H1 (cell line): ENCODE data around the gene EBLN2. TPM values are rescaled to one million over a fixed set of nuclear protein-coding genes. Genes with fewer than 3 reads are reported as not detected.

Experiments used
- CTCF ChIA-PET: fragments of 300-600 bp; sonication (Branson Sonifier 250); formaldehyde crosslinking; loops from one replicate; lab custom pipeline; 2021; ENCODE audit not compliant: partially characterized antibody; lab: Charles Lee
- POLR2A ChIA-PET: fragments of 300-600 bp; sonication (Branson Sonifier 250); formaldehyde crosslinking; loops from one replicate; lab custom pipeline; 2021; ENCODE audit warnings: inconsistent platforms; ENCODE audit not compliant: partially characterized antibody; lab: Charles Lee
- DNase-seq, 2 experiments: peaks; one replicate each; pipeline versions ENCODE4 v3.0.0 to v3.0.0-alpha.2; 2010 to 2022; ENCODE audit warnings: low spot score in 2 of 2, low read depth in 1 of 2, mixed read lengths in 1 of 2
- FAIRE-seq: peaks from 2 replicates; lab custom pipeline; 2011; peaks lifted over from hg19 to GRCh38; lab: Jason Lieb, UNC
- H2AFZ ChIP-seq: 2 replicates; pipeline ENCODE4 v1.8.1; 2012; ENCODE audit warnings: low read length, inconsistent platforms
- H2AK5ac ChIP-seq: 2 replicates; pipeline ENCODE4 v1.6.1; 2013; ENCODE audit warnings: low read depth, low read length
- H2BK120ac ChIP-seq: replicated peaks from 2 replicates; pipeline ENCODE3; 2013; ENCODE audit warnings: low read depth, low read length, inconsistent platforms
- H2BK12ac ChIP-seq: 2 replicates; pipeline ENCODE4 v1.6.1; 2013; ENCODE audit warnings: low read depth, low read length
- H2BK15ac ChIP-seq: 2 replicates; pipeline ENCODE4 v1.6.1; 2013; ENCODE audit warnings: low read length
- H2BK20ac ChIP-seq: 2 replicates; pipeline ENCODE4 v1.6.1; 2013; ENCODE audit warnings: low read length
- H2BK5ac ChIP-seq: 2 replicates; pipeline ENCODE4 v1.6.1; 2013; ENCODE audit warnings: low read depth, low read length
- H3K14ac ChIP-seq: 2 replicates; pipeline ENCODE4 v1.6.1; 2013; ENCODE audit warnings: inconsistent platforms; ENCODE audit not compliant: insufficient read length
- H3K18ac ChIP-seq: 2 replicates; pipeline ENCODE4 v1.6.1; 2013; ENCODE audit warnings: low read length; ENCODE audit errors: extremely low read depth
- H3K23ac ChIP-seq: 2 replicates; pipeline ENCODE4 v1.6.1; 2013; ENCODE audit warnings: inconsistent platforms; ENCODE audit not compliant: insufficient read length
- H3K23me2 ChIP-seq: 2 replicates; pipeline ENCODE4 v1.6.1; 2013; ENCODE audit warnings: low read depth, low read length
- H3K27ac ChIP-seq: 2 replicates; pipeline ENCODE4 v1.6.1; 2011; ENCODE audit warnings: low read depth, low read length, inconsistent platforms
- H3K27me3 ChIP-seq, 4 experiments: replicated peaks in 1 of 4; 1 replicate in 1 of 4; 2 replicates in 3 of 4; pipeline versions ENCODE4 v1.6.1 to v1.8.1; 2011 to 2013; ENCODE audit warnings: low read length in 3 of 4, mild to moderate bottlenecking in 3 of 4, inconsistent platforms in 2 of 4, mixed read lengths in 2 of 4, moderate library complexity in 1 of 4; ENCODE audit not compliant: control insufficient read depth in 3 of 4, insufficient read depth in 3 of 4; ENCODE audit errors: extremely low read depth in 1 of 4
- H3K36me3 ChIP-seq, 4 experiments: 2 replicates each; pipeline versions ENCODE4 v1.6.1 to v1.8.1; 2011 to 2013; ENCODE audit warnings: mild to moderate bottlenecking in 4 of 4, low read length in 3 of 4, moderate library complexity in 2 of 4, control low read depth in 1 of 4, inconsistent platforms in 1 of 4; ENCODE audit not compliant: insufficient read depth in 4 of 4, control insufficient read depth in 2 of 4
- H3K4ac ChIP-seq: replicated peaks from 2 replicates; pipeline ENCODE3; 2013; ENCODE audit warnings: low read length, low read depth, mixed read lengths, inconsistent platforms; ENCODE audit not compliant: insufficient read length
- H3K4me1 ChIP-seq, 4 experiments: replicated peaks in 1 of 4; 1 replicate in 1 of 4; 2 replicates in 3 of 4; pipeline versions ENCODE4 v1.6.1 to v1.8.1; 2011 to 2013; ENCODE audit warnings: low read length in 3 of 4, inconsistent platforms in 2 of 4, mixed read lengths in 1 of 4; ENCODE audit not compliant: insufficient read depth in 4 of 4, control insufficient read depth in 3 of 4
- H3K4me2 ChIP-seq, 2 experiments: 2 replicates each; pipeline versions ENCODE4 v1.6.1 to v1.8.1; 2011 to 2013; ENCODE audit warnings: low read depth in 2 of 2, low read length in 2 of 2, control low read depth in 1 of 2, inconsistent platforms in 1 of 2, mild to moderate bottlenecking in 1 of 2; ENCODE audit not compliant: insufficient read depth in 1 of 2
- H3K4me3 ChIP-seq, 4 experiments: fragments of 200-600, 300-600 bp in 1 of 4; sonication (generic), shearing (Covaris generic), sonication (Bioruptor Twin) in 1 of 4; 2 replicates each; pipeline versions ENCODE4 v1.5.1 to v1.8.1; 2011 to 2016; ENCODE audit warnings: low read length in 4 of 4, low read depth in 3 of 4, control low read depth in 2 of 4, inconsistent platforms in 2 of 4, mild to moderate bottlenecking in 2 of 4, mixed read lengths in 1 of 4, moderate library complexity in 1 of 4; ENCODE audit not compliant: insufficient read depth in 2 of 4; ENCODE audit errors: extremely low read depth in 1 of 4
- H3K56ac ChIP-seq: replicated peaks from 2 replicates; pipeline ENCODE3; 2013; ENCODE audit warnings: low read depth, mild to moderate bottlenecking, mixed read lengths, low read length, inconsistent platforms; ENCODE audit not compliant: insufficient read length
- H3K79me1 ChIP-seq: 2 replicates; pipeline ENCODE4 v1.6.1; 2013; ENCODE audit warnings: low read depth, low read length, control low read depth
- H3K79me2 ChIP-seq, 2 experiments: 2 replicates each; pipeline versions ENCODE4 v1.6.1 to v1.8.1; 2012 to 2013; ENCODE audit warnings: low read length in 2 of 2, mild to moderate bottlenecking in 2 of 2, inconsistent platforms in 1 of 2; ENCODE audit not compliant: insufficient read depth in 2 of 2, control insufficient read depth in 1 of 2
- H3K9ac ChIP-seq, 4 experiments: replicated peaks in 1 of 4; 1 replicate in 1 of 4; 2 replicates in 3 of 4; pipeline versions ENCODE4 v1.6.1 to v1.8.1; 2011 to 2013; ENCODE audit warnings: low read depth in 3 of 4, low read length in 3 of 4, control low read depth in 2 of 4, mild to moderate bottlenecking in 2 of 4, moderate library complexity in 2 of 4, inconsistent platforms in 1 of 4; ENCODE audit errors: extremely low read depth in 1 of 4
- H3K9me3 ChIP-seq, 2 experiments: 2 replicates each; pipeline versions ENCODE4 v1.6.1 to v1.8.1; 2012 to 2013; ENCODE audit warnings: mild to moderate bottlenecking in 2 of 2, moderate library complexity in 2 of 2, control low read depth in 1 of 2, inconsistent platforms in 1 of 2, low read depth in 1 of 2, low read length in 1 of 2, mixed read lengths in 1 of 2; ENCODE audit not compliant: insufficient read depth in 2 of 2
- H4K20me1 ChIP-seq, 2 experiments: replicated peaks in 1 of 2; 2 replicates each; pipeline versions ENCODE3 to v1.8.1; 2011 to 2013; ENCODE audit warnings: inconsistent platforms in 2 of 2, low read length in 2 of 2, mild to moderate bottlenecking in 1 of 2; ENCODE audit not compliant: insufficient read depth in 2 of 2, control insufficient read depth in 1 of 2
- H4K5ac ChIP-seq: 2 replicates; pipeline ENCODE4 v1.6.1; 2013; ENCODE audit warnings: low read length, low read depth, mixed read lengths, inconsistent platforms; ENCODE audit not compliant: insufficient read length
- H4K8ac ChIP-seq: 2 replicates; pipeline ENCODE4 v1.8.0; 2013; ENCODE audit warnings: mild to moderate bottlenecking, moderate library complexity, low read length, inconsistent platforms; ENCODE audit not compliant: insufficient read depth; ENCODE audit errors: extremely low read depth
- H4K91ac ChIP-seq: replicated peaks from 2 replicates; pipeline ENCODE3; 2013; ENCODE audit warnings: low read length, mixed read lengths, inconsistent platforms; ENCODE audit not compliant: insufficient read length
- BACH1 ChIP-seq: IDR thresholded peaks from 2 replicates; pipeline ENCODE4 v1.6.1; 2012; ENCODE audit warnings: low read length, improper control_type of control experiment
- JUND ChIP-seq: IDR thresholded peaks from 2 replicates; pipeline ENCODE4 v1.6.1; 2011; ENCODE audit warnings: mild to moderate bottlenecking, improper control_type of control experiment, low read length
- MAX ChIP-seq: IDR thresholded peaks from 2 replicates; pipeline ENCODE4 v1.6.1; 2012; ENCODE audit warnings: inconsistent platforms
- PHF8 ChIP-seq: fragments of 200-600 bp; sonication (generic); conservative IDR thresholded peaks from 2 replicates; pipeline ENCODE4 v1.7.1; 2012; ENCODE audit warnings: low read depth, mild to moderate bottlenecking, inconsistent platforms, low read length, moderate library complexity
- POLR2A ChIP-seq, 2 experiments: IDR thresholded peaks; 1 replicate in 1 of 2; 2 replicates in 1 of 2; pipeline ENCODE4 v1.6.1; 2011; ENCODE audit warnings: low read depth in 2 of 2, low read length in 2 of 2, mild to moderate bottlenecking in 2 of 2; ENCODE audit errors: control extremely low read depth in 1 of 2
- RFX5 ChIP-seq: IDR thresholded peaks from 2 replicates; pipeline ENCODE4 v1.6.1; 2011; ENCODE audit warnings: low read depth, low read length, improper control_type of control experiment, borderline replicate concordance
- SAP30 ChIP-seq: fragments of 300-600 bp; sonication (generic); IDR thresholded peaks from 2 replicates; pipeline ENCODE4 v1.7.1; 2012; ENCODE audit warnings: low read length, moderate library complexity, mild to moderate bottlenecking, inconsistent platforms; ENCODE audit not compliant: insufficient read depth, insufficient replicate concordance
- WGBS, 2 experiments: shearing (Covaris generic) in 1 of 2; methylation state at CpG; one replicate each; pipeline versions ENCODE4 v1.1.6 to v1.1.7; 2013 to 2015; ENCODE audit warnings: low lambda C conversion rate in 2 of 2, mixed read lengths in 2 of 2, inconsistent platforms in 1 of 2, low coverage in 1 of 2, missing lambda C conversion rate in 1 of 2; ENCODE audit not compliant: insufficient replicate concordance in 2 of 2, insufficient coverage in 1 of 2, insufficient read length in 1 of 2; ENCODE audit errors: extremely low coverage in 1 of 2, missing lambda C conversion rate in 1 of 2; 5-methylcytosine and 5-hydroxymethylcytosine counted together
- polyA plus RNA-seq, 7 experiments: library from polyadenylated mRNA; depleted of rRNA in 3 of 7; stranded (reverse) in 5 of 7; unstranded in 2 of 7; fragments of >200 nt in 5 of 7; fragments of 200-250 nt in 2 of 7; gene quantifications; 1 replicate in 5 of 7; 2 replicates in 1 of 7; 4 replicates in 1 of 7; pipeline versions ENCODE4 v1.2.1 to v1.2.3, GENCODE V29; 2011 to 2013; ENCODE audit warnings: missing spikeins in 2 of 7, mixed read lengths in 2 of 7
- total RNA-seq: library from RNA; stranded (reverse); fragmentation: NEBNext Ultra II Directional; extraction: Animal tissue kit (Norgen Biotek cat#: 25700); gene quantifications from 2 replicates; pipeline ENCODE4 v1.2.1, GENCODE V29; 2021

Gene EBLN2
- total and polyA plus RNA-seq, 2 of the 8 experiments (the other 6 are each of a cell fraction or from before 2014, with no cell fraction given) = 1.9 to 3.8 TPM

- Histone ChIP-seq H2BK20ac (no peak overlapping the region), H2AK5ac (no peak overlapping the region), H2AFZ (no peak overlapping the region), H3K36me3 (peaks cover 0 to 6% (median 0%) of the 10 kb centered on the region in 4 experiments; a peak in 1 of 8 replicates), H3K14ac (no peak overlapping the region), H4K8ac (no peak overlapping the region), H4K91ac (no peak overlapping the region), H4K5ac (no peak overlapping the region), H3K27me3 (no peaks in the 10 kb centered on the region), H3K79me1 (0 out of 2 replicates have a peak, but pooled peaks cover 2% of the 10 kb centered on the region), H2BK5ac (no peak overlapping the region), H3K27ac (no peak overlapping the region), H3K23me2 (no peaks in the 10 kb centered on the region), H3K4me3 (no peak overlapping the region), H3K56ac (no peak overlapping the region), H2BK15ac (no peak overlapping the region), H3K9ac (no peak overlapping the region), H3K4ac (no peak overlapping the region), H3K18ac (no peak overlapping the region), H3K4me2 (no peak overlapping the region), H2BK12ac (no peak overlapping the region), H4K20me1 (peaks cover 15 to 32% of the 10 kb centered on the region in 2 experiments), H3K79me2 (peaks cover 17 to 99% of the 10 kb centered on the region in 2 experiments), H2BK120ac (no peak overlapping the region), H3K4me1 (peaks cover 0 to 7% (median 4%) of the 10 kb centered on the region in 4 experiments; a peak in 3 of 7 replicates), H3K23ac (no peak overlapping the region), H3K9me3 (no peaks in the 10 kb centered on the region)
- ChIA-PET POLR2A (interaction anchor here (0.6 to 1.1 kb wide), 3 partner anchors 8 to 48 kb away, joined by 3 read pairs; no protein-coding TSS in a partner anchor), CTCF (interaction anchor here (0.8 to 0.9 kb wide), 2 partner anchors 24 to 112 kb away, joined by 3 read pairs; no protein-coding TSS in a partner anchor)
- WGBS, 2 experiments = 88% methylated on average over 6 of the region's 6 CpGs; no CpG with 5 or more reads in 1 of the 2 experiments
- no peak for DNase-seq
- TF ChIP-seq MAX (no peak), RFX5 (no peak), BACH1 (no peak), SAP30 (no peak), PHF8 (no peak), POLR2A (IDR thresholded peaks at IDR 0.05; ENCODE audit: control extremely low read depth in 1 of 2, low read depth in 2 of 2, low read length in 2 of 2) (no peak), JUND (no peak)
- no peak for FAIRE-seq
Measured at GRCh38 chr3:73045391-73045790, 16.1 kb upstream of the EBLN2 start.
